Neural cell (in vitro differentiated cells): ENCODE data around the gene CRADD.

Experiments
- CTCF ChIP-seq: fragments of 450-650 bp; IDR thresholded peaks from 2 replicates; pipeline ENCODE4 v1.5.1; 2014; ENCODE audit warnings: antibody characterized with exemption, mild to moderate bottlenecking, moderate library complexity; ENCODE audit not compliant: poor library complexity, severe bottlenecking
- EP300 ChIP-seq: fragments of 450-650 bp; conservative IDR thresholded peaks from 2 replicates; pipeline ENCODE4 v1.6.1; 2014; ENCODE audit warnings: antibody characterized with exemption, mild to moderate bottlenecking, moderate library complexity; ENCODE audit not compliant: poor library complexity, severe bottlenecking
- EZH2 ChIP-seq: fragments of 200-600, 300-800 bp; shearing (Covaris generic), sonication (generic); IDR thresholded peaks from 2 replicates; pipeline ENCODE4 v1.6.1; 2014; ENCODE audit warnings: antibody characterized with exemption, low read length, borderline replicate concordance, mild to moderate bottlenecking; ENCODE audit not compliant: insufficient read depth, poor library complexity, severe bottlenecking
- MXI1 ChIP-seq: fragments of 450-650 bp; conservative IDR thresholded peaks from 2 replicates; pipeline ENCODE4 v1.6.1; 2014; ENCODE audit warnings: antibody characterized with exemption, mild to moderate bottlenecking; ENCODE audit not compliant: poor library complexity, severe bottlenecking
- POLR2AphosphoS5 ChIP-seq: IDR thresholded peaks from 2 replicates; pipeline ENCODE4 v1.6.1; 2012
- RAD21 ChIP-seq: fragments of 450-650 bp; conservative IDR thresholded peaks from 2 replicates; pipeline ENCODE4 v1.6.1; 2014; ENCODE audit warnings: antibody characterized with exemption, mild to moderate bottlenecking, moderate library complexity
- REST ChIP-seq: IDR thresholded peaks from 2 replicates; pipeline ENCODE4 v1.6.1; 2012; ENCODE audit warnings: borderline replicate concordance
- SMC3 ChIP-seq: fragments of 450-650 bp; conservative IDR thresholded peaks from 2 replicates; pipeline ENCODE4 v1.6.1; 2014; ENCODE audit warnings: antibody characterized with exemption, mild to moderate bottlenecking, moderate library complexity; ENCODE audit not compliant: poor library complexity
- TAF1 ChIP-seq: IDR thresholded peaks from 2 replicates; pipeline ENCODE4 v1.6.1; 2012; ENCODE audit warnings: low read depth

DNA sequence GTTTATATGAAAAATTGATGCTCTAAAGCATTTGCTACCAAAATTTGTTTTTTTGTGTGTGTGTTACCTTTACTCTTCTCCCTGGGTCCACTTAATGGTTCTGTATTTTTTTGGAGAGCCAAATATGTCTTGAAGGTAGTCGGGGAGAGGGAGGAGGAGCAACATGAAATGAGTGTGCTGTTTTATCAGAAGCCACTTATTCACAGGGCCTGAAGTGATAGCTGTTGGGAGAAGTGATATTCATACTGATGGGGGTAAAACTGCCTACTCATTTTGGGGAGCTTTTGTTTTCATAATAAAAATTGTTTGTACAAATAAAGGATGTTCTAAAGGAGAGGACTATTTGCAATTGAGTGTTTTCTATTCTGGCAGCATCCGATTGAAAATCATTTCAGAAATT lies 29.2 kb downstream of the CRADD start:
- TF ChIP-seq CTCF (no peak), POLR2AphosphoS5 (no peak), SMC3 (no peak), EZH2 (no peak), TAF1 (no peak), REST (no peak), MXI1 (no peak), RAD21 (no peak), EP300 (no peak)
